ENCODE results near the gene PSMB10.

The PSMB10 gene

GRCh38 chr16:67969254-67970039 is 32.8 kb upstream of the PSMB10 start:
- peak overlapping the region; percentile 90 to 95 for H3K9ac ChIP-seq (ENCODE audit: low read length in 2 of 2)
- H3K9me3 ChIP-seq (ENCODE audit: control insufficient read depth in 2 of 2, low read length in 2 of 2) = no peaks in the 10 kb centered on the region
- H3K27me3 ChIP-seq (ENCODE audit: control insufficient read depth in 1 of 2, insufficient read depth in 2 of 2, low read length in 2 of 2) = no peaks in the 10 kb centered on the region
- peaks cover 35% of the 10 kb centered on the region for H3K4me1 ChIP-seq (ENCODE audit: control insufficient read depth, insufficient read depth, low read length)
- H3K27ac ChIP-seq (ENCODE audit: low read length) = peak overlapping the region; percentile 89
- H3K36me3 ChIP-seq (ENCODE audit: control insufficient read depth in 2 of 2, insufficient read depth in 2 of 2, low read length in 2 of 2) = peaks cover 0 to under 1% of the 10 kb centered on the region in 2 donors
- peak overlapping the region; percentile 94 to 96 for H3K4me3 ChIP-seq (ENCODE audit: low read length in 2 of 2)

- Histone ChIP-seq H3K27ac (ENCODE audit: low read length) (peak within 1 kb of the TSS; percentile 89), H3K4me1 (ENCODE audit: control insufficient read depth, insufficient read depth, low read length) (peaks cover 44% of the 10 kb centered on the region), H3K9me3 (ENCODE audit: control insufficient read depth in 2 of 2, low read length in 2 of 2) (no peaks in the 10 kb centered on the region), H3K36me3 (ENCODE audit: control insufficient read depth in 2 of 2, insufficient read depth in 2 of 2, low read length in 2 of 2) (peaks cover 0 to 2% of the 10 kb centered on the region in 2 donors), H3K4me3 (ENCODE audit: low read length in 2 of 2) (peak within 1 kb of the TSS; percentile 96 to 97), H3K9ac (ENCODE audit: low read length in 2 of 2) (peak within 1 kb of the TSS; percentile 95), H3K27me3 (ENCODE audit: control insufficient read depth in 1 of 2, insufficient read depth in 2 of 2, low read length in 2 of 2) (no peaks in the 10 kb centered on the region)
Observed at GRCh38 chr16:67968400-67969253, 32.0 kb upstream of the PSMB10 start, which contains the start of gene SLC12A4. TSS of gene SLC12A4 (minus strand) at chr16:67968637. CDS start at chr16:67968553, 84 bp downstream.

GRCh38 chr16:67967958-67968399 is 31.3 kb upstream of the PSMB10 start:
- H3K27me3 ChIP-seq (ENCODE audit: control insufficient read depth in 1 of 2, insufficient read depth in 2 of 2, low read length in 2 of 2) = no peaks in the 10 kb centered on the region
- H3K4me1 ChIP-seq (ENCODE audit: control insufficient read depth, insufficient read depth, low read length) = peaks cover 50% of the 10 kb centered on the region
- peak overlapping the region; percentile 96 to 97 for H3K4me3 ChIP-seq (ENCODE audit: low read length in 2 of 2)
- peak overlapping the region; percentile 89 for H3K27ac ChIP-seq (ENCODE audit: low read length)
- H3K36me3 ChIP-seq (ENCODE audit: control insufficient read depth in 2 of 2, insufficient read depth in 2 of 2, low read length in 2 of 2) = peaks cover 0 to 5% of the 10 kb centered on the region in 2 donors
- H3K9ac ChIP-seq (ENCODE audit: low read length in 2 of 2) = peak overlapping the region; percentile 95
- H3K9me3 ChIP-seq (ENCODE audit: control insufficient read depth in 2 of 2, low read length in 2 of 2) = no peaks in the 10 kb centered on the region

- H3K27ac ChIP-seq (ENCODE audit: low read length) = peak overlapping the region; percentile 89
- H3K4me1 ChIP-seq (ENCODE audit: control insufficient read depth, insufficient read depth, low read length) = peaks cover 51% of the 10 kb centered on the region
- H3K9ac ChIP-seq (ENCODE audit: low read length in 2 of 2) = peak overlapping the region; percentile 95
- no peaks in the 10 kb centered on the region for H3K9me3 ChIP-seq (ENCODE audit: control insufficient read depth in 2 of 2, low read length in 2 of 2)
- peaks cover 5 to 10% of the 10 kb centered on the region in 2 donors for H3K36me3 ChIP-seq (ENCODE audit: control insufficient read depth in 2 of 2, insufficient read depth in 2 of 2, low read length in 2 of 2)
- peak overlapping the region; percentile 96 to 97 for H3K4me3 ChIP-seq (ENCODE audit: low read length in 2 of 2)
- H3K27me3 ChIP-seq (ENCODE audit: control insufficient read depth in 1 of 2, insufficient read depth in 2 of 2, low read length in 2 of 2) = no peaks in the 10 kb centered on the region
Observed at GRCh38 chr16:67967183-67967957, 30.7 kb upstream of the PSMB10 start.

- H3K27me3 ChIP-seq (ENCODE audit: control insufficient read depth in 1 of 2, insufficient read depth in 2 of 2, low read length in 2 of 2) = no peaks in the 10 kb centered on the region
- H3K27ac ChIP-seq (ENCODE audit: low read length) = peak overlapping the region; percentile 89
- peaks cover 58% of the 10 kb centered on the region for H3K4me1 ChIP-seq (ENCODE audit: control insufficient read depth, insufficient read depth, low read length)
- peak overlapping the region; percentile 95 for H3K9ac ChIP-seq (ENCODE audit: low read length in 2 of 2)
- peak overlapping the region; percentile 96 to 97 for H3K4me3 ChIP-seq (ENCODE audit: low read length in 2 of 2)
- H3K36me3 ChIP-seq (ENCODE audit: control insufficient read depth in 2 of 2, insufficient read depth in 2 of 2, low read length in 2 of 2) = peaks cover 12 to 16% of the 10 kb centered on the region in 2 donors
- H3K9me3 ChIP-seq (ENCODE audit: control insufficient read depth in 2 of 2, low read length in 2 of 2) = no peaks in the 10 kb centered on the region
Observed at GRCh38 chr16:67966549-67967182, 30.0 kb upstream of the PSMB10 start.

GRCh38 chr16:67965668-67966548 is 29.3 kb upstream of the PSMB10 start:
- Histone ChIP-seq H3K9ac (ENCODE audit: low read length in 2 of 2) (peak overlapping the region; percentile 95), H3K27ac (ENCODE audit: low read length) (peak overlapping the region; percentile 89), H3K4me3 (ENCODE audit: low read length in 2 of 2) (peak overlapping the region; percentile 33 to 96)

GRCh38 chr16:67964477-67965131 is 28.0 kb upstream of the PSMB10 start:
- peak overlapping the region; percentile 89 for H3K27ac ChIP-seq (ENCODE audit: low read length)
- no peaks in the 10 kb centered on the region for H3K27me3 ChIP-seq (ENCODE audit: control insufficient read depth in 1 of 2, insufficient read depth in 2 of 2, low read length in 2 of 2)
- peak overlapping the region in 1 of 2 donors; percentile 29 for H3K4me3 ChIP-seq (ENCODE audit: low read length in 2 of 2)
- H3K36me3 ChIP-seq (ENCODE audit: control insufficient read depth in 2 of 2, insufficient read depth in 2 of 2, low read length in 2 of 2) = peaks cover 28 to 35% of the 10 kb centered on the region in 2 donors
- H3K9me3 ChIP-seq (ENCODE audit: control insufficient read depth in 2 of 2, low read length in 2 of 2) = no peaks in the 10 kb centered on the region
- peaks cover 75% of the 10 kb centered on the region for H3K4me1 ChIP-seq (ENCODE audit: control insufficient read depth, insufficient read depth, low read length)
- peak overlapping the region in 1 of 2 donors; percentile 14 for H3K9ac ChIP-seq (ENCODE audit: low read length in 2 of 2)

More at GRCh38 chr16:67965668-67966548, 29.3 kb upstream of the PSMB10 start:
- H3K9me3 ChIP-seq (ENCODE audit: control insufficient read depth in 2 of 2, low read length in 2 of 2) = no peaks in the 10 kb centered on the region
- no peaks in the 10 kb centered on the region for H3K27me3 ChIP-seq (ENCODE audit: control insufficient read depth in 1 of 2, insufficient read depth in 2 of 2, low read length in 2 of 2)
- peaks cover 19 to 24% of the 10 kb centered on the region in 2 donors for H3K36me3 ChIP-seq (ENCODE audit: control insufficient read depth in 2 of 2, insufficient read depth in 2 of 2, low read length in 2 of 2)
- H3K4me1 ChIP-seq (ENCODE audit: control insufficient read depth, insufficient read depth, low read length) = peaks cover 65% of the 10 kb centered on the region

GRCh38 chr16:67963662-67964321 is 27.1 kb upstream of the PSMB10 start:
- H3K27me3 ChIP-seq (ENCODE audit: control insufficient read depth in 1 of 2, insufficient read depth in 2 of 2, low read length in 2 of 2) = no peaks in the 10 kb centered on the region
- peaks cover 36 to 43% of the 10 kb centered on the region in 2 donors for H3K36me3 ChIP-seq (ENCODE audit: control insufficient read depth in 2 of 2, insufficient read depth in 2 of 2, low read length in 2 of 2)
- no peaks in the 10 kb centered on the region for H3K9me3 ChIP-seq (ENCODE audit: control insufficient read depth in 2 of 2, low read length in 2 of 2)
- peaks cover 78% of the 10 kb centered on the region for H3K4me1 ChIP-seq (ENCODE audit: control insufficient read depth, insufficient read depth, low read length)
- H3K27ac ChIP-seq (ENCODE audit: low read length) = peak overlapping the region; percentile 31
- H3K4me3 ChIP-seq (ENCODE audit: low read length in 2 of 2) = no peak overlapping the region
- H3K9ac ChIP-seq (ENCODE audit: low read length in 2 of 2) = no peak overlapping the region

Measured in stomach smooth muscle (tissue), 2 donors.